ENCODE data around the gene AK4.

GRCh38 chr1:65147424-65148177, 402 bp upstream of the AK4 start:
- TF ChIP-seq REST (IDR thresholded peaks at IDR 0.05) = no peak
- TF ChIP-seq CTCF (IDR thresholded peaks at IDR 0.05; ENCODE audit: low read depth, low read length, missing input control) = no peak
- TF ChIP-seq JUND (IDR thresholded peaks at IDR 0.05) = no peak
- TF ChIP-seq YY1 (IDR thresholded peaks at IDR 0.05) = no peak
- no peak for TF ChIP-seq EGR1 (IDR thresholded peaks at IDR 0.05; ENCODE audit: low read depth in 2 of 2)
- TF ChIP-seq MAX (IDR thresholded peaks at IDR 0.05) = no peak
- no peak for TF ChIP-seq NR2F2 (IDR thresholded peaks at IDR 0.05)
- no peak for TF ChIP-seq RXRA (IDR thresholded peaks at IDR 0.05)
